GM12878 (cell line): ENCODE data around the gene SLC6A8. TPM values are rescaled to one million over a fixed set of nuclear protein-coding genes. Genes with fewer than 3 reads are reported as not detected.

Source experiments
- ATAC-seq: fragments of 200-7000 bp; cut with Tn5 transposase; 3 replicates; pipeline ENCODE4 v1.9.1; 2020; ENCODE audit warnings: mild to moderate bottlenecking, moderate library complexity
- BruUV-seq: library from RNA; stranded (reverse); fragments of 400-500 nt; replicated peaks from 2 replicates; lab custom pipeline; 2021; lab: Mats Ljungman, UMichigan
- CTCF ChIA-PET: fragments of 300-600 bp; sonication (Branson Sonifier 250); formaldehyde crosslinking; extraction: SDS; loops from one replicate; lab custom pipeline; 2021; ENCODE audit warnings: inconsistent platforms; lab: Yijun Ruan, JAX
- POLR2A ChIA-PET: fragments of 350-600 bp; formaldehyde crosslinking; extraction: SDS; loops from one replicate; lab custom pipeline; 2021; ENCODE audit warnings: inconsistent platforms; lab: Charles Lee
- RAD21 ChIA-PET: fragments of 300-600 bp; sonication (Branson Sonifier 250); formaldehyde crosslinking; loops from one replicate; lab custom pipeline; 2023; ENCODE audit warnings: antibody characterized with exemption; ENCODE audit not compliant: unreplicated experiment; lab: Charles Lee
- SMC1A ChIA-PET: fragments of 300-600 bp; sonication (Branson Sonifier 250); formaldehyde crosslinking; loops from one replicate; lab custom pipeline; 2023; ENCODE audit not compliant: unreplicated experiment, uncharacterized antibody; lab: Charles Lee
- DNase-seq: peaks from one replicate; pipeline ENCODE4 v3.0.0-alpha.2; 2011; ENCODE audit warnings: low read depth, low spot score
- FAIRE-seq: peaks from 3 replicates; lab custom pipeline; 2011; peaks lifted over from hg19 to GRCh38; lab: Jason Lieb, UNC
- H2AFZ ChIP-seq: 2 replicates; pipeline ENCODE4 v1.6.0; 2011; ENCODE audit warnings: low read depth, low read length, control low read depth; ENCODE audit not compliant: control insufficient read depth
- H3K27ac ChIP-seq: 2 replicates; pipeline ENCODE4 v1.5.1; 2011; ENCODE audit warnings: control low read depth; ENCODE audit not compliant: control insufficient read depth, insufficient read depth
- H3K27me3 ChIP-seq, 2 experiments: replicated peaks in 1 of 2; 2 replicates each; pipeline versions ENCODE4 v1.6.0 to v1.6.1; 2011; ENCODE audit warnings: low read length in 1 of 2; ENCODE audit not compliant: control insufficient read depth in 2 of 2, insufficient read depth in 2 of 2
- H3K36me3 ChIP-seq, 2 experiments: 2 replicates each; pipeline ENCODE4 v1.5.1; 2011; ENCODE audit warnings: low read length in 1 of 2; ENCODE audit not compliant: control insufficient read depth in 2 of 2, insufficient read depth in 2 of 2
- H3K4me1 ChIP-seq: 2 replicates; pipeline ENCODE4 v1.6.1; 2011; ENCODE audit warnings: mild to moderate bottlenecking, low read length, moderate library complexity, mixed read lengths; ENCODE audit not compliant: control insufficient read depth, insufficient read depth
- H3K4me2 ChIP-seq: 2 replicates; pipeline ENCODE4 v1.6.0; 2011; ENCODE audit warnings: control low read depth; ENCODE audit not compliant: control insufficient read depth, insufficient read depth
- H3K4me3 ChIP-seq: fragments of 200-600 bp; sonication (generic); 2 replicates; pipeline ENCODE4 v1.5.1; 2016
- H3K79me2 ChIP-seq: 2 replicates; pipeline ENCODE4 v1.6.0; 2011; ENCODE audit warnings: low read length; ENCODE audit not compliant: control insufficient read depth, insufficient read depth
- H3K9ac ChIP-seq: 2 replicates; pipeline ENCODE4 v1.8.0; 2011; ENCODE audit warnings: low read length, control low read depth, mixed read lengths; ENCODE audit not compliant: control insufficient read depth, insufficient read depth
- H3K9me3 ChIP-seq: replicated peaks from 3 replicates; pipeline ENCODE4 v1.5.1; 2011; ENCODE audit warnings: mild to moderate bottlenecking, low read length; ENCODE audit not compliant: control insufficient read depth, insufficient read depth
- H4K20me1 ChIP-seq: 2 replicates; pipeline ENCODE4 v1.6.0; 2011; ENCODE audit not compliant: control insufficient read depth, insufficient read depth
- MEF2B ChIP-seq: fragments of 450-650 bp; IDR thresholded peaks from 2 replicates; pipeline ENCODE4 v1.6.1; 2018; ENCODE audit warnings: mild to moderate bottlenecking, moderate library complexity; ENCODE audit not compliant: partially characterized antibody, poor library complexity, severe bottlenecking
- NRF1 ChIP-seq: conservative IDR thresholded peaks from 2 replicates; pipeline ENCODE4 v1.6.1; 2011; ENCODE audit warnings: mild to moderate bottlenecking, low read depth, low read length, improper control_type of control experiment
- PBX3 ChIP-seq: IDR thresholded peaks from 2 replicates; pipeline ENCODE4 v1.6.1; 2011; ENCODE audit warnings: mild to moderate bottlenecking, low read depth, low read length, moderate library complexity; ENCODE audit not compliant: insufficient replicate concordance
- SMARCA5 ChIP-seq: fragments of 450-650 bp; IDR thresholded peaks from 2 replicates; pipeline ENCODE4 v1.6.1; 2017; ENCODE audit warnings: mild to moderate bottlenecking
- TCF3 ChIP-seq: IDR thresholded peaks from 2 replicates; pipeline ENCODE4 v1.6.1; 2012; ENCODE audit warnings: low read depth, mild to moderate bottlenecking, low read length, borderline replicate concordance; ENCODE audit not compliant: insufficient read depth
- WGBS: methylation state at CpG from one replicate; pipeline ENCODE4 v1.1.6; 2016; ENCODE audit warnings: low lambda C conversion rate; ENCODE audit not compliant: insufficient replicate concordance, insufficient coverage; ENCODE audit errors: missing lambda C conversion rate; 5-methylcytosine and 5-hydroxymethylcytosine counted together
- in situ Hi-C: fragments of 300-500 bp; cut with MboI; formaldehyde crosslinking; loops from 9 replicates; pipeline ENCODE4 v1.14.3; 2018; ENCODE audit warnings: mixed read lengths
- intact Hi-C: fragments of 100-400 bp; cut with micrococcal nuclease; formaldehyde crosslinking; loops from one replicate; pipeline ENCODE4 v1.14.2; 2022; ENCODE audit not compliant: unreplicated experiment
- polyA plus RNA-seq, 11 experiments: library from polyadenylated mRNA; depleted of rRNA in 4 of 11; unstranded in 6 of 11; stranded (reverse) in 5 of 11; fragments of >200 nt; fragmentation: Nextera tagmentation in 4 of 11; fragmentation: Illumina TruSeq in 1 of 11; extraction: Ambion mirVana in 4 of 11; extraction: Trizol in 1 of 11; gene quantifications; 1 replicate in 1 of 11; 2 replicates in 10 of 11; pipeline versions ENCODE4 v1.2.1 to v1.2.3, GENCODE V29; 2011 to 2016; ENCODE audit warnings: inconsistent platforms in 2 of 11, missing spikeins in 2 of 11, low read depth in 1 of 11
- total RNA-seq, 4 experiments: library from RNA; depleted of rRNA in 3 of 4; stranded (reverse); fragments of >200 nt in 3 of 4; fragmentation: Illumina TruSeq in 1 of 4; extraction: Trizol in 1 of 4; gene quantifications; 2 replicates each; pipeline versions ENCODE4 v1.2.1 to v1.2.3, GENCODE V29; 2013 to 2021

The SLC6A8 gene
- total and polyA plus RNA-seq, 10 of the 15 experiments (the other 5 are each of a cell fraction or from before 2014, with no cell fraction given): 0.01 to 0.72 (median 0.17) TPM; not detected in 6

- Histone ChIP-seq H3K27ac (no peak overlapping the region), H4K20me1 (no peaks in the 10 kb centered on the region), H3K79me2 (no peaks in the 10 kb centered on the region), H2AFZ (no peak overlapping the region), H3K9me3 (no peaks in the 10 kb centered on the region; the same call in 2 of the 3 replicates), H3K9ac (no peak overlapping the region), H3K4me3 (no peak overlapping the region), H3K27me3 (no peaks in the 10 kb centered on the region), H3K4me1 (no peaks in the 10 kb centered on the region), H3K36me3 (no peaks in the 10 kb centered on the region), H3K4me2 (no peak overlapping the region)
- no peak for TF ChIP-seq MEF2B
- no peak for FAIRE-seq
- ChIA-PET POLR2A (no interaction called here), CTCF (no interaction called here), RAD21 (no interaction called here), SMC1A (no interaction called here)
- no peak for DNase-seq
- ATAC-seq: no peak
- in situ Hi-C loops: no loop called here
- BruUV-seq: no TSS peak
- 68% methylated on average over 10 of the region's 53 CpGs for WGBS
- intact Hi-C loops: no loop called here
Observed at GRCh38 chrX:153688911-153689590, 1.3 kb downstream of the SLC6A8 start.

GRCh38 chrX:153689654-153690465, 2.1 kb downstream of the SLC6A8 start:
- H4K20me1 ChIP-seq: no peaks in the 10 kb centered on the region
- DNase-seq (no peak), FAIRE-seq (no peak), ATAC-seq (no peak)
- 70% methylated on average over 19 of the region's 19 CpGs for WGBS
- BruUV-seq: no TSS peak
- H2AFZ ChIP-seq: no peak overlapping the region
- SMC1A ChIA-PET: no interaction called here
- no peaks in the 10 kb centered on the region for H3K36me3 ChIP-seq
- POLR2A ChIA-PET: no interaction called here
- H3K4me1 ChIP-seq: no peaks in the 10 kb centered on the region
- RAD21 ChIA-PET: no interaction called here
- no peak overlapping the region for H3K4me2 ChIP-seq
- H3K27ac ChIP-seq: no peak overlapping the region
- no peak overlapping the region for H3K4me3 ChIP-seq
- in situ Hi-C loops: no loop called here
- CTCF ChIA-PET: no interaction called here
- intact Hi-C loops: no loop called here
- TF ChIP-seq TCF3 (no peak), SMARCA5 (no peak), NRF1 (no peak), MEF2B (no peak), PBX3 (no peak)
- H3K79me2 ChIP-seq: no peaks in the 10 kb centered on the region
- H3K9me3 ChIP-seq: no peaks in the 10 kb centered on the region
- no peak overlapping the region for H3K9ac ChIP-seq
- no peaks in the 10 kb centered on the region for H3K27me3 ChIP-seq
